B cell (primary cell): ENCODE measurements around the gene TSC22D4.
"Not testable (repeated sequence)": the region's sequence is repeated elsewhere in the genome, so short reads cannot be mapped to it uniquely, and the experiment has no call there.

Experiments used
- CTCF ChIP-seq: fragments of 200-600 bp; IDR thresholded peaks from one replicate; pipeline ENCODE4 v1.8.0; 2022; ENCODE audit warnings: antibody characterized with exemption, mild to moderate bottlenecking
- EZH2 ChIP-seq: IDR thresholded peaks from 2 replicates; pipeline ENCODE4 v1.6.1; 2012; ENCODE audit warnings: borderline replicate concordance, low read depth, mild to moderate bottlenecking, moderate library complexity, low read length; ENCODE audit not compliant: insufficient read depth, poor library complexity, severe bottlenecking

GRCh38 chr7:100453854-100454253, 25.2 kb downstream of the TSC22D4 start:
- TF ChIP-seq CTCF, EZH2: not testable (repeated sequence)
